GM19452 (cell line): ENCODE data around the gene SIKE1.
"Not testable (repeated sequence)": the region's sequence is repeated elsewhere in the genome, so short reads cannot be mapped to it uniquely, and the experiment has no call there.

Source experiments
- ATAC-seq: cut with Tn5 transposase; IDR thresholded peaks from one replicate; pipeline ENCODE4 v1.9.1; 2021; ENCODE audit not compliant: unreplicated experiment

Gene SIKE1

DNA sequence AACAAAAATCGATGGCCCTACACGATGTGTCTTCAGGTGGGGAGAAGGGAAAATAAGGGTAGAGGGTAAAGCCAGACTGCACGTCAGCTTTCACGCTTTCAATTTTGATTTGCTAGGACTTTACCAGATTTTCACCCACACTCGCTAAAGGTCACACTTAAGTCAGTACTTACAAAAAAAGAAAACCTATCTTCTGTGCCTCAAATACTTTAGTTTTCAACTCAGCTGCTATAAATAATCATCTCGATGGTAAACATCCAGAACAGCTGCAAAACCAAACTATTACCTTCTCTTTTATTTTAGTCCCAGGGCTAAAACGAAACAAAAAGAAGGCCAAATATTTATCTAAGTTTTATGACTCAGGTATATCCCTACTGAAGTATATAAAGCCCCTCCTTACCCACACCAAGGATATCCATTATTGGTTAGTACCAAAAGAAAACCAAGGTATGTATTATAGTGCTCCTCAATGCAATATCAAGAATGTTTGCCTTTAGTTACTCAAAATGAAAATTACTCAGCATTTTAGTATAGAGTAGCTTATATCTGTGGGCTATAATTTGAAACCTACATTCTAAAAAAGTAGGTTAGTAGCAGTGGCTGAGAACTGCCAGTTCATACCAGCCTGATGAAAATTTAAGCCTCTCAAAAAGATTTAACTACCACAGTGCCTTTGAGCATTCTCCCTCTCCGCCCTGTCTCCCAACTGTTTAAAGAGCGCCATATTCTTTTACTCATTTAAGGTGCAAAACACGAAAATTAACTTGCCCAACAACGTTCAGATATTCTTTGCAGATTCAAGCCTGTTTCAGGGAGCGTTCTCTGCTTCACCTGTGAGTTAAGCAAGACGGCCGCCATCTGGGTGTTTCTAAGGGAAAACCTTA lies 24.2 kb downstream of the SIKE1 start:
- no peak for ATAC-seq

DNA sequence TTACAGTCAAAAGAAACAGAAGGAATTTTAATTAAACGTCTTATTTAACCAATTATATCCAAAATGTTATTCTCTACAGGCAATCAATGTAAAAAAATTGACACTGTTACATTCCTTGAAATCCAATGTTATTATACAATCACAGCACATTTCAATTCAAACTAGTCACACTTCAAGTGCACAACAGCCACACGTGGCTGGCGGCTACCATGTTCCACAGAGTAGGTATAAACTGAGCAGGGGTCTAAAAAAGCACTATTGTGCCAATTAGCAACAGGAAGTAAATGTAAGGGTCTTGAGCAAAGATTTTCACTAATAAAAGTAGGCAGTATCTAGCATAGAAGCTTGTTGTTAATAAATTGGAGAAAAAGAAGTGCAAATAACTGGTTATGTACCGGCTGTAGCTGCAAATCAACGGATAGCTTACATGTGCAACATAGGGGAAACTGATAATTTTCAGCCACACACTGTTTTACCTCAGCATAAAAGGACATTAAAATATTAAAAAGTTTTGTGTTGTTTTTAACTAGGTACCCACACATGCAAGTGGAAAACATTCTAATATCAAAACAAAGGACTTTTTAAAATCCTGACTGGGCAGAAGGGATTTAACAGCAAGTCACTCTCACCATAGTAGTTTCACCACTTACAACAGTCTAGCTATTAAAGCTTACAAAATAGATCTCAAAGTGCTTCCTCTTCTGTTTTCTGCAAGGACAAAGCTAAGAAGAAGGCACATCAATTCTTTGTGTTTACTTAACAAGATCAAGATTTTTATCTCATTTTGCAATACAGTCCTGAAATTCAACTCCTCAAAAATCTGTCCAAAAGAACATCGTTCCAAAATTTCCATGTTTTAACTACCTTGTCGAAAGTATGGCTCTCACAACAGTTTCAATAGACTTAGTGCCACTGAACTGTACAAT lies 25.2 kb downstream of the SIKE1 start:
- no peak for ATAC-seq

DNA sequence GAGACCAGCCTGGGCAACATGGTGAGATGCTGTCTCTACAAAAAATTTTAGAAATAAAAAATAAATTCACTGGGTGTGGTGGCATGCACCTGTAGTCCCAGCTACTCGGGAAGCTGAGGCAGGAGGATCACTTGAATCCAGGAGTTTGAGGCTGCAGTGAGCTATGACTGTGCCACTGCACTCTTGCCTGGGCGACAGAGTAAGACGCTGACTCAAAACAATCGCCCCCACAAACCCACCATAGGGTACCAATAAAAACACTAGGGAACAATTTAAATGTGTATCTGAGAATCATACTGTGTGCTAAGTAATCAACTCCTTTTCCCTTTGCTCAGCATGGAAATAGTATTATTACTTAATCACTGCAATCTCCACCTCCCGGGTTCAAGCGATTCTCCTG lies 26.8 kb downstream of the SIKE1 start:
- not testable (repeated sequence) for ATAC-seq

DNA sequence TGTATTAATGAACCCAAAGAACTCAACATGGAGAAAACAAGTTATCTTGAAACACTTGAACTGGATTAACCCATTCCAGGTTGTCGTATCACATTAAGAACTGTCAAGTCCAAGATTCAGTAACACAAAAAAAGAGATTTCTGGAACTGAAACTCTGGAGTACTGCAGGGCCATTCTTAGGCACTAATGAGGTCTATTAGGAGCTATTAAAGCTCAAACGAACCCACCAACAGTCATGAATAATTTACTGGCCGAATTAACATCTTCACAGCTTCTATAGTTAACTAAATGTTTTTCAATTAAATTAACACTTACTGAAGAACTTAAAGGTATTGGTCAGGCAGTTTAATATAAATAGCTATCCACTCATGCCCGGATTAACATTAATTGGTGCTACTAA lies 27.3 kb downstream of the SIKE1 start:
- ATAC-seq, result no peak

DNA sequence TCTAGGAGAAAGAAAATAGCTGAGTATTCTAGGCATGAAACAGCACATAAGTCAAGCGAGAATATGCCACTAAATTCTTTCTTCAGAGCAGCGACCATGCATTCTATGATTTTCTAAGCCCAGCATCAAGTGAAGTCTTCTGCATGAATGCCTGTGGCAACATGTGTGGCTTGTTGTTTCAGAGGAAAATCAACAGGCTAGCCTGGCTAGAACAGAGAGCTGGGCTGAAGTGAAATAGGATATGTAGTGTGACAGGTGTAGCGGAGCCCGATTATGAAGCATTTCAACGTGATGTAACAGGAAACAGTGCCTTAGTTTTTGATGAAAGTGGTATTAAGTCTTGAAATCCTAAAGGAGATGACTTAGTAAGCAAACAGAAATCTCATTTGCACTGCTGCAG lies 29.7 kb downstream of the SIKE1 start:
- no peak for ATAC-seq

DNA sequence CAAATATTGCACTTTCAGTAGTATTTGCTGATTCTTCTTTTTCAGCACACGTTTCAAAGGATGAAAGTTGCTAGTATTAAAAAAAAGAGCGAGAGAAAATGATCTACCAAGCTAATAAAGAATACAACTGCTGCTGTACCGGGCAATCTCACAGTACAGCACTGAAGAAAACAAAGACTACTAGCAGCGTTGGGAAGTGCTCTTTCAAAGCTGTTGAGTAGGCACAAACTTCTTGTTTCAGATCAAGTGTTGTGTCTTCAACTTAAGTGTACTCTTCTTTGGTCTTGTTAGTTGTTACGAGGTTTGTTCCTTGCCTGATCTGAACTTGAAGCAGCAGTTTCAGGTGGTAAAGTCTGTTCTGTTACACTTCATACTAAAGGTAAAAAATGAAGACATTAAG lies 30.6 kb downstream of the SIKE1 start:
- no peak for ATAC-seq

DNA sequence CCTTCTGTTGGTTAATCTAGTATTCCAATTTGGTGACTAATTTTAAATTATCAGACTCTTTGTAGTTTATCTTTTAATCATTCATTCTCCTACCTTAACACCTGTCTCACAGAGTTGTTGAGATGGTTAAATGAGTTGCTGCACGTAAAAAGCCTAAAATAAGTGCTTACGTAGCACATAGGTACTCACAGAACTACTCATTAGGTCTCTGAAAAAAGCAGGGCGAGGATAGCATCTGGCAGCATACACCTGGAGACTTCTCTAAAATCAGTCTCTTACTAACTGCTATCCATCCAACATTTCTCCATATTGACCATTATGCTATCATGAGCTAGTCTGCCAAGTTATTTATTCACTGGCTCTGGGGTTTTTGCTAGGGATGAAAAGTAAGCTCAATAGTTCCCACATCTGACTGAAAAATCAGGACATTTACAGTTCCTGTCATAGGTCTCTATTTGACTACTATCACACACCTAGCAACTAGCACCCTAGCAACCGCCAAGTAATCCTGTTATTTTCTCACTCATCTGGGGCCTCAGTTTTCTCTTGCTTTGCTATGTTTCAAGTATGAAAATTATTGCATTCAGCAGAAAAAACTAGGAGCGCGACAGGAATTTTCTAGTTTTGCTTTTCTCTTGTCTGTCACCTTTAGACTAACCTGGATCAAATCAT lies 33.9 kb downstream of the SIKE1 start:
- no peak for ATAC-seq

DNA sequence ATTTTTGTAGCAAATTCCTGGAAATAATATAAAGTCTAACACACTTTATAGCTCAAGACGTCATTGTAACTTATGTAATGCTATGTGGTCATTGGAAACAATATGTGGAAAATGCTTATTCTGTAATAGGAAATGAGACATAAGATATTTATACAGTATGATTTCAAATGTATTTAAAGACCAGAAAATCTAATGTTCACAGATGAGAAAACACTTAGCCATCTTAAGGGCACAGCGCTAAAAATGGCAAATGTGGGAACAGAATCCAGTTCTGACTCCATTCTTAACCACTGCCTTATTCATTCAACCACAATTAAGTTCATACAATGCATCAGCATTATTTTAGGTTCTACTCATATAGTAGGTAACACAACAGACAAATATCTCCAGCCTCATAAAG lies 35.2 kb downstream of the SIKE1 start:
- no peak for ATAC-seq

DNA sequence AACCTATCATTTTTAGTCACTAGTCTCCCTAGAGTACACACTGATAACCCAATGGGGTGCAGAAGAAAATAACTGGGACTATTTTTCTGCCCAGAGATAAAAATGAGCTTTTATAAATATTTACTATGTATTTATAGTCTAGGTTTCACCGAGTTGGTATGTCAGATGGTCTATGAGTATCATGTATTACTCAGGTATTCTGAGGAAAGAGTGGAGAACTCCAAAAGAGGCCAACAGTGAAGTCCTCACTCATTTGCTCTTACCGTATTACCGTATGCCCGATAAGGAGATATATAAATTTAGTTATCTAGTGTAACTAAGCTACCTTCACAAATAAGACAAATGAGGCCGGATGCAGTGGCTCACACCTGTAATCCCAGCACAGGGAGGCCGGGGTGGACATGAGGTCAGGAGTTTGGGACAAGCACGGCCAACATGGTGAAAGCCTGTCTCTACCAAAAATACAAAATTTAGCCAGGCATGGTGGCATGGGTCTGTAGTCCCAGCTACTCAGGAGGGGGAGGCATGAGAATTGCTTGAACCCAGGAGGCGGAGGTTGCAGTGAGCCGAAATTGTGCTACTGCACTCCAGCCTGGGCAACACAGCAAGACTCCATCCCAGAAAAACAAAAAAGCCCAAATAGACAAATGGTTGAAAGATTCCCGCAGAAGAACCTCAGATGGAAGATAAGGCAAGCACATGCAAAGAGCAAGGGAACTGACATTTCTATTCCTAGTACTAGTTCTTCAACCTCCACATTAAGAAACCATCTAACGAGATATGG lies 38.3 kb downstream of the SIKE1 start:
- ATAC-seq, result no peak

DNA sequence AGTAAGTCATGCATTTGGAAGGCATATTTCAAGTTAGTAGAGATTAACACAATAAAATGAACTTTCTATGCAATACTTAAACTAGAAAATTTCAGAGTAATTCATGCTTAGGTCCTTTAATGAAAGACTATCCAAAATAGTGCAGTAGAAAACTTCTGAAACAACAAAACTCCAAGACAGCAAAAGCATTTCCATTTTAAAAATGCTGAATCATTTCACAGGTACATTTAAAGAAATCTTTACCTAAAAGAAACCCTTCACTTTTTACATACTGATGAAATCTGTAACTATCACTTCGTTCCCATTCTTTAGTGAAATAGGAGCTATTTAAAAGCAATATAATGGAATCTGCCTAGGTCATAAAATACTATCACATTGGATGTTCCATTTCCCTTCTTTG lies 40.2 kb downstream of the SIKE1 start:
- ATAC-seq, result no peak

DNA sequence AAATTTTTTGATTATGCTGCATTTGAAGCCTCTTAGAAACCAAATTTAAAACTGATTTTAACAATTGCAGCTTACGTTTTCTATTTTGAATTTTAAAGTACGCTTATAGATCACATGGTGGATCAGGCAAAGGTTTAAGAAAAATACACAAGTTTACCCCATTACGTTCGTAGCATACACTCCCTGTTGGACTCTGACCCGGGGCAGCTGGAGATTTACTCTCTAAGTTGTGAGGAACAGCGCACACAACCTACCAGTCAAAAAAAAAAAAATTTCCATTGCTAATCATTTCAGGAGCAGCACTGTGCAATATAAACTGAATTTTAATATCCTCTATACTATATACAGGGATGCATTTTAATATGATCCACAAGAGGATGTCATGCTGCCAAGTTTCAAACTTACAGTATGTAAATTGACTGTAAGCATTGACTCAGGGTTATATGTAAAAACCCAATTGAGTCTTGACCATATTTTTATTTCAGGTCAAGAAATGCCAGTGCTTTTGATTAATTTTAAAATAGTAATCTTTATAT lies 43.1 kb downstream of the SIKE1 start:
- no peak for ATAC-seq

DNA sequence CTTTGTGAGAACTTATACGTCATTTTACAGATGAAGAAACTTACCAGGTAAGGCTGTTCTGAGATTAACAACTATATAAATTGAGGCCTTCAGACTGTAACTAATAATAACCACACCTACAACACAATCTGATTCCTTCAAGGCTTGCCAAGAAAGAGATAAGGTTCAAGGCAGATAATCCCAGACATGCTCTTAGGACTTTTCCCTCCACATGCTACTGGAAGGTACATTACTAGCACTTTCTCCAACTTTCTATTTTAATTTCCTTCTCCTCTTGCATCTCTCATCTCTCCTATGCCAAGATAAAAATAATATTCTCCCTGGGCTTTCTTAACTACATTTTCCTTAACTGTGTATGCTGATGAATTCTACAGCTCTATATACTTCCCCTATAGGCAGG lies 45.0 kb downstream of the SIKE1 start:
- ATAC-seq, result no peak

DNA sequence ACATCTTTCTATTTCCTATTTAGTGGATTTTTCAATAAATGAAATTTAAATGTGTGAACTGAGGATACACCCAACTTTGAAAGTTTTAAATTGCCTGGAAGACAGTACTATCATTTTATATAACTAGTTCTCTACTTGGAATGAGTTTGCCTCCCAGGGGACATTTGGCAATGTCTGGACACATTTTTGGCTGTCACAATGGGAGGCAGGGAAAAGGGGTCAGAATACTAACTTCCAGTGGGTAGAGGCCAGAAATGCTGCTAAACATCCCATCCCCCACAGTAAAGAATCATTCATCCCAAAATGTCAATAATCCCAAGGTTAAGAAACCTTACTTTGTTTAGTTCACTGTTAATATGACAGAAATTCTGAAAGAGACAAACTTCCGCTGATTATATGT lies 50.7 kb downstream of the SIKE1 start:
- ATAC-seq, result no peak

DNA sequence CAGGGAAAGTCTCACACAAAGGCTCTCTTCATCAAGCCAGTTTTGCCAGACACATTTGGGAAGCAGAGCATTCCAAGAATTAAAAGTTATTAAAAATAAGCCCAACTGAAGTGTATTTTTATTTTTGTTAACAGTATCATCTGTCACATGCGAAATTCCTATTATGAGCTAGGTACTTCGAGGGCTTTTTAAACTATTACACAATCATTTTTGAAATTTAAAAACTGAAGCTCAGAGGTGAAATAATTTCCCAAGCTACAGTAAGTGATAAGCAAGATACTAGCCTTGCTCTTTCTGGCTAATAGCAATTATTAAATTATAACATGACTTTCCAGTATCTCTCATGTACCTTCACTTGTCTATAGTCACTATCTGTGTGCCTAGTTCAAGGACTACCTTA lies 51.9 kb downstream of the SIKE1 start:
- ATAC-seq, result no peak

DNA sequence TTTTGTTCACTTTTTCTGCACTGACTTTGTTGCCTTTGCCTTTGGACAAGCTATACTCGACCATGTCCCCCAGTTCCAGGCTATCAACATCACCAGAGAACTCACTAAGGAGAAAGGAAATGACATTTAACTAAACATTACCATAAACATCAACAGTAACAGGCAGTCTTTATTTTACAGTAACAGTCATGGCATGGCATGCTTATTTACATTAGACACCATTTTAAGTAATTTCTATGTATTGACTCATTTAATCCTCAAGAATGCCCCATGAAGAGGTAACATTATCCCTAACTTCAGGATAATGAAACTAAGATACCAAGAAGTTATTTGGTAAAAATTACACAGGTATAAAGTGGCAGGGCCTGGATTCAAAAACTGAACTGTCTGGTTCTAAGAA lies 55.3 kb downstream of the SIKE1 start:
- ATAC-seq, result no peak

DNA sequence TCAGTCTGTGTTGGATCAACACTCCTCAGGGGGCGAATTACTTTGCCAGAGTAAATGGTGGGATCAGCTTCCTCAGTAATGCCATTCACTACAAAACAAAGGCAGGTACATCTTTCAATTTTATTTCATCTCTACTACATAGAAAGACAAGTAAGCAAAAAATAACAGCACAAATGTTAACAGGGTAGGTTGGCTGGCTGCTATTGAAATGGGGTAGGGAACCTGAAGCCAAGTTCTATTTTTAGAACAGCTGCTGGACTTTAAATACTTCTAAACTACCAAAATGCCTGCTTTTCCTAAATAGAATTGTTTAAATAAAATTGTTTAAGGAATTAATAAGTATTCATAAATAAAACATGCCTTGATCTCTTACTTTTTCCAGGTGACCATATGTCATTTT lies 56.6 kb downstream of the SIKE1 start:
- no peak for ATAC-seq

DNA sequence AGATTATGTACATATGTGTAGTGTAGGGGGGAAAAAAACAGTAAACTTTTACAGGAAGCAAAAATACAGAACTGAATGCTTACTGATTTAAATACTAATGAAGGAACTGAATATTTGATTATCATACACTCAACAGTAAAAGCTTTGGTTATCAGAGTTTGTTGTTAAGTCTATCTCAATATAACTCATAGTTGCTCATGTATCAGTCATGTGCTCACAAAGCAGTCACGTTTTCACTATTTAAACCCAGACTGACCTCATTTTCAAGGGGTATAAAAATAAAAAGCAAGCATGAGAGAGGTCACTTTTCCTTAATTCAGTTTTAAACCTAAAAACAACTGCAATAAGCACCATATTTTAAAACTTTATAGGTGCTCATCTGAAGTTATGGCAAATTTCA lies 57.0 kb downstream of the SIKE1 start:
- no peak for ATAC-seq

DNA sequence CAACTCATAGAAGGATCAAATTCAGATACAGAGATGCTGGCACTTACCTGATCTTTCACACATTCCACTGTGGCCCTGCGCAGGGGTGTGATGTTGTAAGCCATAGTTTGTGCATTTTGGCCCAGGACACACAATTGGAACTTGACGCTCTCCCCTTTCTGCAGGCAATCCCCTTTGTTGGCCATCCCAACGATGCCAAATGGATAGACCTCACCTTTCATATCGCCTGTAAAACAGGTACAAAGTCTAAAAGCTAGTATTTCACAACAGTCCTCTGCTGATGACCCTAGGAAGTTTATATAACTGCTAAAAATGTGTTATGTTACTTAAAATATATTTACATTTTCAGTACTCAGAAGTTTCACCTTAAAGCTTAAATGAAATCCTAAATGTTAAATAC lies 60.0 kb downstream of the SIKE1 start:
- ATAC-seq, result no peak
